ENCODE data around the gene CDHR3.

GRCh38 chr7:105990141-105990540 lies 27.1 kb downstream of the CDHR3 start:
- TF ChIP-seq CEBPB (IDR thresholded peaks at IDR 0.05; ENCODE audit: low read depth, low read length) (no peak), EZH2 (IDR thresholded peaks at IDR 0.05; ENCODE audit: low read depth, low read length, severe bottlenecking) (no peak), JUN (IDR thresholded peaks at IDR 0.05; ENCODE audit: low read depth, low read length) (no peak), POU5F1 (IDR thresholded peaks at IDR 0.05; ENCODE audit: low read depth, low read length) (no peak), CTCF (IDR thresholded peaks at IDR 0.05; ENCODE audit: control extremely low read depth in 1 of 3, insufficient read depth in 1 of 3, low read depth in 1 of 3, low read length in 3 of 3) (no peak), RXRA (IDR thresholded peaks at IDR 0.05; ENCODE audit: insufficient read depth, low read depth, low read length) (no peak), POLR2A (IDR thresholded peaks at IDR 0.05; ENCODE audit: control extremely low read depth in 1 of 2, low read depth in 2 of 2, low read length in 2 of 2) (no peak), BACH1 (IDR thresholded peaks at IDR 0.05; ENCODE audit: low read length) (no peak), RFX5 (IDR thresholded peaks at IDR 0.05; ENCODE audit: borderline replicate concordance, low read depth, low read length) (no peak), JUND (IDR thresholded peaks at IDR 0.05; ENCODE audit: low read length) (no peak)
